ENCODE data around the gene CFAP77.

The CFAP77 gene

DNA sequence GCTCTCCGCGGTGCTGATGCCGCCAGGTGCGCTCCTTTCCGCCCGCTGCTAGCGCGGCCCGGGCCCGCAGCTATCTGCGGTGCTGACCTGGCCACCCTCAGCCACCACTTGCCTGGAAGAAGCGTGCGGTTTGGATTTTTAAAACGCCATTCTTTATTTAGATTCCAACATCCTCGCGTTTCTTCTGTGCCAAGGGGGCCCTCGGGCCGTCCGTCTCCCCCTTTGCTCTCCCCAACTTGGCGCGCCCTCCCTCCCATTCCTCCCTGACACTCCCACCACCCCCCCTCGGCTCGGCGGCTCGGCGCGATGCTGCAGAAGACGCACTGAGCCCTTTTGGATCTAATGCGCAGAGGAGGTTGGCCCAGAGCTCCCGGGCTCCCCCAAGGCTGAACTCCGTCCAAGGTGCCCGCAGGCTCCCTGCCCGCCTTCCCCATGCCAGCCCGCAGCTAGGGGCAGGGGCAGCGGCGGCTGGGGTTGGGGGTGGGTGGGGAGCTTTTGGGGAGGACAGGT lies 172.3 kb downstream of the CFAP77 start, which contains the start of gene BARHL1:
TSS of gene BARHL1 (plus strand) at position 331 of the 510 bp plus-strand sequence. CDS start 192 bp downstream, outside the sequence.
- DNase-seq (ENCODE audit: low spot score): no peak

DNA sequence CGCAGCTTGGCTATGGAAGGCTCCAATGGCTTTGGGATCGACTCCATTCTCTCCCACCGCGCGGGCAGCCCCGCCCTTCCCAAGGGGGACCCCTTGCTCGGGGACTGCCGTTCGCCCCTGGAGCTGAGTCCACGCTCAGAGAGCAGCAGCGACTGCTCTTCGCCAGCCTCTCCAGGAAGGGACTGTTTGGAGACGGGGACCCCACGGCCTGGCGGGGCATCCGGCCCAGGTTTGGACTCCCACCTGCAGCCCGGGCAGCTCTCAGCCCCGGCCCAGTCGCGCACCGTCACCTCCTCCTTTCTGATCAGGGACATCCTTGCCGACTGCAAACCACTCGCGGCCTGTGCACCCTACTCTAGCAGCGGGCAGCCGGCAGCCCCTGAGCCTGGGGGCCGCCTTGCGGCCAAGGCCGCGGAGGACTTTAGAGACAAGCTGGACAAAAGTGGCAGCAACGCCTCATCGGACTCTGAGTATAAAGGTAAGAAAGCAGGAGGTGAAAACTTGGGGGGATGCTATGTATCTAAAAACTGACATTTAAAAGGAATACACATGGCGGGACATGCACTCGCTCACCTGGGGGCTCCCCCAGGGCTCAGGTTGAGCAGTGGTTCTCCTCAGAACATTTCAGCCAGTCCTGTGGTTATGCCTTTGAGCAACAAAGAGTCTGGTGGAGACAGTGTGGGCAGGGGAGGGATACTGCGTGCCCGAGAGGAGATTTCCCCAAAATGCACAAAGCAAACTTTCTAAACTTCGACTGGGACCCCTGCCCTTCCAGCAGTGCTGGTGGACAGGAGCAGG lies 173.0 kb downstream of the CFAP77 start:
- no peak for DNase-seq (ENCODE audit: low spot score)

DNA sequence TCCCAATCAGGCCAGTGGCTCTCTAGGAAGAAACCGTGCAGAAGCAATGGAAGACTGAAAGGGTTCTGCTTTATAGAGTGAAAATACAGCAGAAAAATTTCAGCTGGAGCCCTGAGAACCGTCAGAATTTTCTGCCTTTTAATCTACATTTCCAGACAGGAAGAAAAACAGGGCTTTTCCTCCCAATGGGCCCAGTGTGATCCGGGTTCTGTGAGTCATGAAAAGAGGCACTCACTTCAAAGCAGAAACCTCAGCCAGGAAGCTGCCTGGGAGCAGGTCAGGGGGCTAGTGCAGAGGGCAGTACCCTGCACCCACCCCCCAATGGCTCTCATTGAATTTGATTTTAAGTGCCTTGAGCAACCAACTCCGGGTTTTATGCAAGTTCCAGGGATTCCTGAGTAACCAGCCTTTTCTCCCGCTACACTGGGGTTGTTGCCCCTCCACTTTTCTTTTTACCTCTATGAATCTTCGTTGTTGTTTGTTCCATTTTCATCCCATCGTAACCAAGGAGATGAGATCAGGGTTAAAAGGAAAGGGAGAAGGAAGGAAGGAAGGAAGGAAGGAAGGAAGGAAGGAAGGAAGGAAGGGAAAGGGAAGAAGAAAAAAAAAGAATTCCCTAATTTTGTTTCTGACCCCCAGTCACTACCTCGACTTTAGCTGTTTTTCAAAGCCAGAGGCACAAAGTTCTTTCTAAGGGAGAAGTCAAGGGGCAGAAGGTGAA lies 173.7 kb downstream of the CFAP77 start:
- DNase-seq (ENCODE audit: low spot score): no peak

DNA sequence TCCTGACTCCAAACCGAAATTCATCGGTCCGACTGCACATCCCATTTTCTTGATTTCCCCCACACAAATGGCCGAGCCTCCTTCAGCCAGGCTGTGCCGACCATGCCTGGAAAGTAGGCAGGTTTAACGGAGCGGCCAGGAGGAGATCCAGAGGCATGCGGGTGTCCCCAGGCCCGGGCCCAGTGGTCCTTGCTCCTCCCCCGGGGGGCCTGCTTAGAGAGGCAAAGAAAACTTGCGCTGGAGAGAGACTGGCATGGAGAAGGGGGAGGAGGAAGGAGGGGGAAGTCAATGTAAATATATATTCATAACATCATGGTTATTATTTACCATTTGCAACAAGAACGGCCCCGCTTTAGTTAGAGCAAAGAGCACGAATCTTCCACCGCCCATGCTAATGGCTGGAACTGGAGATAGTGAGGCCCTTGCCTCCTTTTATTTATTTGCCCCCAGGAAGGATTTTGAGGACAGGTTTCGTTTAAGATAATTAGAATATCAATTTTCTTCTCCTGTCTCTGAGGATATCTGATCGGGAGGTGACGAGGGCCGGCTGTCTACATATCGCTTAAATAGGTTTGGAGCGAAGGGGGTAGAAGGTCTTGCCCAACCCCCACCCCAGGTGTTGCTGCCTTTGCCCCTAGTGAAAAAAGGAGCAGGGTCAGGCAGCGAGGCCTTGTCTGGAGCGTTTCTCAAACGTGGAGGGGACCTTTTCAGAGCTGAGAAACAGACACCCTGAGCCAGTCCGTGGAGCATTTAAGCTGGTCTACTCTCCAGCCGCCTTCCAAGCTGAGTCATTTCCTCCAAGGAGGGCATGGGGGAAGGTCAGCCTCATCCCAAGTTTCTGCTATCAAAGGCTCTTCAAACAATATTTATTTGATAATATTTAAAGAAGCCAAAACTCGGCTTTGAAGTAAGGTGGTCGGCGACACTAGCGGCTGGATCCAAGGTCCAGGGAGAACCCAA lies 174.9 kb downstream of the CFAP77 start:
- DNase-seq (ENCODE audit: low spot score): no peak

DNA sequence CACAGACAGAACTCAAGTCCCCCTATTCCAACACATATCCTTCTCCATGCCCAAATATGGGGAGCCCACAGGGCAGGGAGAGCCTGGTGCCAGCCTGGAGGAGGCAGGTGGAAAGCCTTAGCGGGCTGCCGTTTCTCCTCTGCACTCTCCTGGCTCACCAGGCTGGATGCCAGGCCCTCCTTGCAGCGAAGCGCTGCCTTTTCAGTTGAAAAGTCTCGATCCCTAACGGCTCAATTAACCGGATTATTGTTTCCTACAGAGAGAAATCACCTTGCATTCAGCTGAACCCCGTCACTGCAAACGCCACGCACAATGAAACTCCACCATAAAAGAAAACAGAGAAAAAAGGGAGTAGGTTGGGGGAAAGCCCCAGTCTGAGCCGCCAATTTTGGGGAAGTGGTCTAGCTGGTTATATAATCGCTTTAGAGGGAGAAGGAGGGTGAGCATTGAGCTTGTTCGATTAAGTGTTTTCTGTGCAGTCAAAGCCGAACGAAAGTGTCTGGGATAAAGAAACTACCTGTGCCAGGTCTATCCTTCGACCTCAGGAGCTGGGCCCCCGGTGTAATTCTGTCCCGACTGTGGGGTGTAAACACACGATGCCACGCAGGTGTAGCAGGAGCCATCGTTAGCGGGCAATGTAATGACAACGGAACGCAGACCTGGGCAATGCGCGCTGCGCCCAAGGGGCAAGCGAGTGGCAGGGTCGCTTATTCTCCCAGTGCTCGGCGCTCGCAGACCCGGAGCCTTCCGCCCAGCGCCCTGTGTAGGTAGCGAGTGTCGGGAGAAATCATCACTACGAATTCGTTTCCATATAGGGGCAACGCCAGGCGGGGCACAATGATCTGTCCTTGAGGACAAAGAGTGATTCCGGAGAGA lies 176.2 kb downstream of the CFAP77 start:
- DNase-seq (ENCODE audit: low spot score): no peak

DNA sequence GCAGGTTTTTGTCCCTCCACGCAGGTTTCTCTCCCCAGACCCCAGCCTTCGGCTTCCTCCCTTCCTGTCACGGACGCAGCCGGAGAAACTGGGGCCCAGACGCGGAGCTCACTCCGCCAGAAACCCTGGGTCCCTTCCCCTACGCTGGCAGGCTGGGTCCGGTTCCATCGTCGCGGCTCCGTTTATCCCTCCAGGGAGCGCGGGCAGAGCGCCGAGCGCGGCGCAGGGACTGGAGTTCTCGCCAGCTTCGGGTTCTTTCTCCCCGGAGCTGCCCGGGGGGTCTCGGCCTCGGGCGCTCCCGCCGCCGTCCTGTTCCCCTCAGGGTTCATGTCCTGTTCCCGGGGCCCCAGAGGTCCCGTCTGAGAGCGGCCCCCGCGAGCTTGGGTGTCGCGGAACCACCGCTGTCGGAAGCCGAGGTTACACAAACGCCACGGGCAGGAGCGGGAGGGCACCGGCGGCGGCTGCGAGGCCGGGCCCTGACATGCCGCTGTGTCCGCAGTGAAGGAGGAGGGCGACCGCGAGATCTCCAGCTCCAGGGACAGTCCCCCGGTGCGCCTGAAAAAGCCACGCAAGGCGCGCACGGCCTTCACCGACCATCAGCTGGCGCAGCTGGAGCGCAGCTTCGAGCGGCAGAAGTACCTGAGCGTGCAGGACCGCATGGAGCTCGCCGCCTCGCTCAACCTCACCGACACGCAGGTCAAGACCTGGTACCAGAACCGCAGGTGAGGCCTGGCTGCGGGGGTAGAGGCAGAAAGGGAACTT lies 177.0 kb downstream of the CFAP77 start:
- no peak for DNase-seq (ENCODE audit: low spot score)

DNA sequence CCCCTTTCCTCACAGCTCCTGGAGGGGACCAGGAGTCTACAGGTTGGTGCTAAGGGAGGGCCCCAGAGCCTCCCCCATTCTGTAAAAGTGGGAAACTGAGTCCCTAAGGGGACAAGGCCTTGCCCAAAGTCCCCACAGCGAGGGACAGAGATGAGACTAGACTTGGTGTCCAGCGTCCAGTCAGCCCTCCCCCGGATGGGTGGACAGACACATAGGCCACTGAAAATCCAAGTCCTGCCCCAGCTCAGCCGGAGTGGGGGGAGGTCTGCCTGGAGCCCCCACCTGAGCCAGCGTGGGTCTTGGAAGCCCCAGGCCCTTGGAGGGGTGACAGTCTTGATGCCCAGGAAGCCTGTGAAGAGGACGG lies 177.6 kb downstream of the CFAP77 start:
- DNase-seq (ENCODE audit: low spot score): no peak

DNA sequence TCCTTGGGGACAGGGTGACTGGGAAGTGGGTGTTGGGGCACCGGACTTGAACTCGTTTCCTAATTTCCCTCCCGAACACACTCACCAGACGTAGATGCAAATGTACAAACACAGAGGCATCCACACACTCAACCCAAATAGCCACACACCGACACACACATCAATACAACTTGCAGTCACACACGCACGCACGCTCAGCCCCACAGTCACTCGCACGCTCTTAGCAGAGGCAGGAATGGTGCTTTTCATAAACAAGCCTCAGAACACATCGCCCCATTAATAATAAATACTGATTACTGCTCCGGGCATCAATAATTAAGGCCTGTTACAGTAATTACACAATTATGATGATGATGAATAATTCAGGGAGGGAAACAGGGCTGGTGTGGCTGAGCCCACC lies 178.1 kb downstream of the CFAP77 start:
- DNase-seq (ENCODE audit: low spot score): no peak

DNA sequence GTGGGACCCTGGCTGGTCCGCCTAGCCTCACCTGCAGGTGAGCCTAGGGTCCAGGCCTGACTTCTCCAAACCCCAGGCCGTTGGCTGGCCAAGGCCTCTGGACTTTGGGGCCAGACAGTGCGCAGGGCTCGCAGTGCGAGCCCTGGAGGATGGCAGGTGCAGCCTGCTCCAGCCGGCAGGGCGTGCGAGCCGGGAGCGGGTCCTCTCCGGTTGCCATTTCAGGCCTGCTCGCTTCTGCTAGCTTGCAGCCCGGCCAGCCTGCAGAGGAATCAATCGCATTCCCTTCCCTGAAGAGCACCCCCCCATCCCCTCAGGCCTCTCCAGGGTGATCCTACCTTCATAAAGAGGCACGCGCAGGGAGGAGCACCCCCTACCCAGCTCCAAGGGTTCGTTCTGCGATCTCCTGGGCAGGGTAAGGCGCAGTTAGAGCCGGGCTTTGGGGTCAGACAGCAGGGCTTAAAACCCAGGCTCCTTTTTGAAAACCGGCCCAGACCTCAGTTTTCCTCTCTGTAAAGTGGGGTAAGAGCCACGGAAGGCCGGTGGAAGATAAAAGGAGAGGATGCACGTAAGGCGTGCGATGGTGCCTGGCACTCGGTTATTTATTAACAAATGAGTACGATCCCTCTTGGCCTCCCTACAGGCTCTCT lies 178.6 kb downstream of the CFAP77 start:
- DNase-seq (ENCODE audit: low spot score): no peak

DNA sequence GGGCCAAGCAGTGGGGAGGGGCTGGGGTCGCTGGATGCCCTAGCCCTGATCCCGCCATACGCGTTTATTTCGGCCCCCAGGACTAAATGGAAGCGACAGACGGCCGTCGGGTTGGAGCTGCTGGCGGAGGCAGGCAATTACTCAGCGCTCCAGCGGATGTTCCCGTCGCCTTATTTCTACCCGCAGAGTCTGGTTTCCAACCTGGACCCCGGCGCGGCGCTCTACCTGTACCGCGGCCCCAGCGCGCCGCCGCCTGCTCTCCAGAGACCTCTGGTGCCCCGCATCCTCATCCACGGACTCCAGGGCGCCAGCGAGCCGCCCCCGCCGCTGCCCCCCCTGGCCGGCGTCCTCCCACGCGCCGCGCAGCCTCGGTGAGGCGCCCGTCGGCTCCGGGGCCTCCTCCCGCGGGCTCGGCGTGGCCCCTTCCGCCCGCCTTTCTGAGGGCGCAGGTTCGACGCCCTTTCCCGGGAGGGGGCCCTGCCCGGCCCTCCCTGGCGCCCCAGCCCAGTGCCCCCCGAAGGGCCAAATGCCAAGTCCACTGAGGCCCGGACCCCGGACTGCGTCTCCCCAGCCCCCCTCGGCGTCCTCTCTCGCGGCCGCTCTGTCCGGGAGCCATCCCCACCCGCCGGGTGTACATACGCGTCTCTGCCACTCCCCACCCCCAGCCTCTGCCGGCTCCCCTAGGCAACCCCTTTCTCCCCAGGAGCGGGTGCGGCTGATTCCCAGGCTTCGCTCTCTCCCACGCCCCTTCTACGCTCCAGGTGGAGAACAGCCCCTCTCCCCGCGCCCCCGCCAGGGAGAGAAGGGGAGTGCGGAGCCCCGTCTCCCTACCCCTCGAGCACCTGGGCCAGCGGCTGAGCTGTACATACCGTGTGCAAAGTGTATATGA lies 179.4 kb downstream of the CFAP77 start:
- DNase-seq (ENCODE audit: low spot score): no peak

DNA sequence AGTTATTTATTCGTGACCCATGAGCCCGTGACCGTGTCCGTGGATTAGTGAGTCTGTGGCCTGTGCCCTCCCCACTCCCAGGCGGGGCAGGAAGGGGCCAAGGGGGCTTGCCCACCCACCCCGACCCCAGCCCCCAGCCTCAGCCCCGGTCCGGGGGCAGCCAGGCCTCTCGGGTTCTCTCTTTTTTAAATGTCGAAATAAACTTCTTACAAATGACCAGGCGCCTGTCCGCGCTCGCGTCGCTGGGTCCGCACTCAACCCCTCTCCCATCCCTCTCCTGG lies 180.0 kb downstream of the CFAP77 start:
- DNase-seq (ENCODE audit: low spot score): no peak

DNA sequence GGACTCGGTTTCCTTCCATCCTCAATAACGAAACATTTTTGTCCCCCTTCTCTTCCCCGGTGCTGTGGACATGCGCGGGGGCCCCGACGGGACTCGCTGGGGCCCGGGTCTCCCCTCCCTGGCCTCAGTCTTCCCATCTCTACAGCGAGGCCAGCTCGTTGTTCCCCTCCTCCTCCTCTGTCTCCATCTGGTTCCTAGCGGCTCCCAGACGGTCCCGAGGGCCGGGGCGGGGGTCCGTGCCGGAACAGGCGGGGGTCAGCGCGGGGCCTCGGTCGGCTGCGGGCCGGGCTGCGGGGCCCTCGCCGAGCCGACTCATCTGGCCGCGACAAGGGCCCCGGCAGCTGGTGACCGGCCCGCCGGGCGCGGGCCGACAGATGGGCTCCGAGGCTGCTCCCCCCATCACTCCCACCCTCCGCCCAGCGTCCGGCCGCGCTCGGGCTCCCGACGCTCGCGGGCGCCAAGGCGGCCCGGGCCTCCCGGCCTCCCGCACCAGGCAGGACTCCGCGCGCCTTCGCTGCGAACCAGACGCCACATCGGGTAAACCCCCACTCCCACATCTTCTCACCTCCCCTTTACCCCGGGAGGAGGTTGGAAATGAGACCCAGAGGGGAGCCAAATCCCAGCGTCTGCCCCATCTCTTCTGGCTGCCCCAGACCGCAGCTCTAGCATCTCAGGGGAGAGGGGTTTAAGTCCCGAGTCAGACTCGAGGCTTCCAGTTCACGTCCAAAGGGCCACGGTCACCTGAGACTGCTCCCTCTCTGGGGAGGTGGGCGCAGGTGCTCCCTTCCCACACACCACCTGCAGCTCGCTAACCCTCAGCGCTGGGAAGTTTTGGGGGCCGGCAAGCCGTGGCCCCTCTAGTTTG lies 180.5 kb downstream of the CFAP77 start:
- DNase-seq (ENCODE audit: low spot score): no peak

DNA sequence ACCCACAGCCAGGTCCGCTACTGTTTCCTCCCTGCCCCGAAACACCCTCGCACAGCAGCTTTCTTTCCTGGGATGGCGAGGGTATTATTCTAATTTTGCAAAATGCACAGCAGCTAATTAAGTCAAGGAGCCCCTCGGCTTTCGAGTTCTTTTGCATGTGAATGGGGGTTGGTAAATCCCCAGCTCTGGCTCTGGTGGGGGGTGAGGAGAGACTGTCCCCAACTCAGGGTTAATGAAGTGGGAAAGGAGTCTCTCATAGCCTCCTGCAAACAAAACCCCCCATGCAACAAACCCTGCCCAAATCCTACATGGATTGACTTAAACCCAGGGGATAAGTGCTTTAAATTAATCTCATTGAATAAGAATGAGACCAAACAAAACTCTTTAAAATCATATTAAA lies 181.2 kb downstream of the CFAP77 start:
- no peak for DNase-seq (ENCODE audit: low spot score)

DNA sequence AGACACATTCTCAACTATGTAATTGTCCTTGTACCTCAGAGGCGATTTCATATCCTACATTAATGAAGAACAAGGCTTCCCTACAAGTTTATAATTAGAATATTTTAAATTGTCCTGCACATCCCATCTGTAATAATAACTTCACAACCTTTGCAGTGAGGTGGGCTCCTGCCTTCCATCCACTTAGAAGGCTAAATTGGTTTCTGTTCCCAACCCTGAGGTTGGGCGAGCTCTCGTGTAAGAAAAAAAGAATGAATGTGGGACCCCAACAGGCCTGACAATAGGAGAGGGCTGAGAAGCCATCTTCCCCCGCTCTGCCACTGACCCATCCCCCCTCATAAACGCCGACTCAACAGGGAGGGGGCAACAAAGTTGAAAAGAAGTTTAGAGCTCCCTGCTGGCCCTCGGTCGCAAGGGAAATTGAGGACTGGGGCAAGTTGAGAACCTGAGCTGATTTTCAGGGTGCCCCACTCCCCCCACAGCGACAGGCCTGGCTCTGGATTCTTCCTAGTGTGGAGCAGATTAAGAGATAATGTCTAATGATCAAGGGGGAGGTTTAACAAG lies 181.8 kb downstream of the CFAP77 start:
- no peak for DNase-seq (ENCODE audit: low spot score)

DNA sequence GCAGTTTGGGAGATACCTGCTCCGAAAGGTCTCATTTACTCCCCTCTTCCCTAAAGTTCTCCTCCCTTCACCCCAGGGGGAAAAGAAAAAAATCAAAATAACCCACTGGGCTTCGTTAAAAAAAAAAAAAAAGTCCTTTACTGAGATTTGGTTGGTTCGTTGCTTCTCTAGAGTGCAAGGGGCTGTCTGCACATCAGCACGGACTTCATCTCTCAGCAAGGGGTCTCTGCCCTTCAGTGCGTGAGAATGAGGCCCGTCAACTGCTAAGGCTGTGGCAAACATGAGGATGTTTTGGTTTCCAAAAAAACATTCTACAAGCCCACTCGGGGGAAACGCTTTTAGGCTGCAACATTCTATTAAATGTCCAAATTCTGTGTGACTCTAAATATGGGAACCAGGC lies 182.4 kb downstream of the CFAP77 start:
- DNase-seq (ENCODE audit: low spot score): no peak

DNA sequence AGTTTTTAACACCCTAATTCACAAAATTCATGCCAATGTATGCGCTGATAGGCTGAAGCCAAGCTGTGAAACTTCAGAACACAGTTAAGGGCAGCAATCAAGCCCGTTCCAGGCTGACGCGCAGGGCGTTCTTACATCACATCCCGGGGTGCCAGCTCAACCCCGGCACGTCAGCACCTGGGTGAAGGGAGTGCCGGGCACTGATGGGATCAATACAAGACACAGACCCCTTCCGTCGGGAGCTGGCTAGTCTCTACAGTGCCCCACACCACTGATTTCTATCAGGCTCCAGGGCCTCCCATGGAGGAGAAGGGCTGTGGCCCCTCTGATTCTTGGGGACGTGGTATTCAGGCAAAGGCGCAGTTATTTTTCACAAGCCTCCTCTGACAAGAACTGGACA lies 184.4 kb downstream of the CFAP77 start:
- no peak for DNase-seq (ENCODE audit: low spot score)

DNA sequence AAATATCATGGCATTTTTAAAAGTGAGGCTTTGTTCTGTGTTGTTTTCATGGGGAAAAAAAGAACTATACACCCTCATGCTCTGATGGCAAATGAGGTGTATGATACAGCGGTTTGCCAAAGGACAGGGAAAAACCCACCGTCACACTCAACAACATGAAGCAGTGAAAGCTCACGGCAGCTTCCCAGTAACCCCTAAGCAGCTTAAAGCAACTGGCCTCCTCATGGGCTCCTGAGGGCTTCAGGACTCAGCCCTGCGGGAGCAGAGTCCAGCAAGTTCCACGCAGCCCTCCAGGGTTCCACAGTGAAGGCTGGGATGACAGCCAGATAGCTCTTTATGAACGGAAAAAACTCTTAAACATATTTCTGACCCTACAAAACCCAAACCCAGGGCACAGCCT lies 185.3 kb downstream of the CFAP77 start:
- no peak for DNase-seq (ENCODE audit: low spot score)

DNA sequence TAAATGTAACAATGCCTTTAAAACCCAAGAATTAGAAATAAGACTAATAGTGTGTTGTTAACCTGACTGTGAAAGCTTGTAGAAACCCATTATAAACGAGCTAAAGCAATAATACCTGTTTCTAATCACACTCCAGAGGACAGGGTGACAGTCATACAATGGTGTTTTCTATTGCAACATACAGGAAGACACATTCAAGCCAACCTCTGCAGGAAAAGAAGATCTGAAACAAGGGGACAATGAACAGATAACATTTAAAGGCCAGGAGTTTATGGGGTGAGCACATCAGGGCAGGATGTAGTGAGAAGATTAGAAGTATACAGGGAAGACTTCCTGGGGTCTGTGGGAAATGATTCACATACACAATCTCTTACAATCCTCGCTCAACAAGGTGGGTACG lies 186.2 kb downstream of the CFAP77 start:
- no peak for DNase-seq (ENCODE audit: low spot score)

All from globus pallidus (tissue), 1 donor.